GM23338 (cell line): ENCODE measurements around the gene STAMBPL1.

ENCODE experiments used
- CREB1 ChIP-seq: fragments of 250-450 bp; sonication (Bioruptor Pico); IDR thresholded peaks from 2 replicates; pipeline ENCODE4 v1.5.0; 2020; ENCODE audit warnings: low read depth, mild to moderate bottlenecking, moderate library complexity
- CTCF ChIP-seq, 2 experiments: fragments of 200-600 bp in 1 of 2; sonication (generic) in 1 of 2; conservative IDR thresholded peaks; 2 replicates each; pipeline versions ENCODE4 v1.5.1 to v1.6.1; 2016 to 2017; ENCODE audit warnings: antibody characterized with exemption in 2 of 2, low read depth in 2 of 2, mild to moderate bottlenecking in 2 of 2, moderate library complexity in 1 of 2
- EZH2 ChIP-seq: fragments of 200-600 bp; sonication (generic); IDR thresholded peaks from one replicate; pipeline ENCODE4 v1.8.0; 2017; ENCODE audit warnings: antibody characterized with exemption, mild to moderate bottlenecking, low read depth; ENCODE audit not compliant: unreplicated experiment
- STAT1 ChIP-seq: IDR thresholded peaks from one replicate; pipeline ENCODE4 v1.6.1; 2016; ENCODE audit warnings: antibody characterized with exemption; ENCODE audit not compliant: unreplicated experiment

- no peak for TF ChIP-seq CTCF (conservative IDR thresholded peaks at IDR 0.05; ENCODE audit: low read depth in 2 of 2)
- TF ChIP-seq EZH2: no peak
- no peak for TF ChIP-seq STAT1
- TF ChIP-seq CREB1 (CRISPR knock-in tag): no peak
Measured at GRCh38 chr10:88841316-88842111, 38.5 kb upstream of the STAMBPL1 start.
